Measurements from ENCODE around the gene TMEM161A. TPM values are rescaled to one million over a fixed set of nuclear protein-coding genes. Genes with fewer than 3 reads are reported as not detected.
A peak's percentile ranks its signal among the peaks of the same experiment; 100 is the strongest.
"Not testable (repeated sequence)": the region's sequence is repeated elsewhere in the genome, so short reads cannot be mapped to it uniquely, and the experiment has no call there.

Gene TMEM161A
- total RNA-seq, 2 donors from 2014 or later, result 13.7 to 22.1 TPM

GRCh38 chr19:19106056-19106551 is 32.2 kb downstream of the TMEM161A start:
- 61 to 86% methylated on average over 19 to 25 of the region's 25 CpGs for WGBS, 2 donors
- no peaks in the 10 kb centered on the region for H3K27me3 ChIP-seq
- no peak overlapping the region for H3K4me3 ChIP-seq
- intact Hi-C loops (cut with DNase I), result no loop called here
- TF ChIP-seq POLR2A (IDR thresholded peaks at IDR 0.05) (no peak), CTCF (IDR thresholded peaks at IDR 0.05) (no peak)
- H3K4me1 ChIP-seq, result no peaks in the 10 kb centered on the region
- H3K27ac ChIP-seq, result no peak overlapping the region
- H3K9me3 ChIP-seq, result no peaks in the 10 kb centered on the region
- H3K36me3 ChIP-seq (replicated peaks in 1 of 2; ENCODE audit: insufficient read depth in 1 of 2, low read depth in 2 of 2), result no peaks in the 10 kb centered on the region
- DNase-seq (no peak), ATAC-seq (no peak)

GRCh38 chr19:19105365-19106055 is 32.8 kb downstream of the TMEM161A start:
- no peaks in the 10 kb centered on the region for H3K27me3 ChIP-seq
- H3K27ac ChIP-seq, result no peak overlapping the region
- no peaks in the 10 kb centered on the region for H3K4me1 ChIP-seq
- DNase-seq (peak in 3 of 4 donors; percentile 34 to 50 (median 47)), ATAC-seq (peak; percentile 51)
- intact Hi-C loops (cut with DNase I), result no loop called here
- TF ChIP-seq POLR2A (IDR thresholded peaks at IDR 0.05) (no peak), CTCF (IDR thresholded peaks at IDR 0.05) (no peak)
- H3K36me3 ChIP-seq (replicated peaks in 1 of 2; ENCODE audit: insufficient read depth in 1 of 2, low read depth in 2 of 2), result no peaks in the 10 kb centered on the region
- H3K4me3 ChIP-seq, result no peak overlapping the region
- 68 to 70% methylated on average over 24 to 29 of the region's 36 CpGs for WGBS, 2 donors
- H3K9me3 ChIP-seq, result no peaks in the 10 kb centered on the region

- H3K9me3 ChIP-seq, result no peaks in the 10 kb centered on the region
- H3K4me1 ChIP-seq, result no peaks in the 10 kb centered on the region
- TF ChIP-seq CTCF (IDR thresholded peaks at IDR 0.05) (no peak), POLR2A (IDR thresholded peaks at IDR 0.05) (no peak)
- no peak overlapping the region for H3K27ac ChIP-seq
- no peak overlapping the region for H3K4me3 ChIP-seq
- intact Hi-C loops (cut with DNase I), result no loop called here
- ATAC-seq, result no peak
- WGBS, 2 donors, result 90 to 95% methylated on average over 11 of the region's 11 CpGs
- no peaks in the 10 kb centered on the region for H3K36me3 ChIP-seq (replicated peaks in 1 of 2; ENCODE audit: insufficient read depth in 1 of 2, low read depth in 2 of 2)
- no peaks in the 10 kb centered on the region for H3K27me3 ChIP-seq
- no peak for DNase-seq
These were observed 35.1 kb downstream of the TMEM161A start for GRCh38 chr19:19103167-19103566.

- ATAC-seq, result not testable (repeated sequence)
These were observed 35.7 kb downstream of the TMEM161A start for GRCh38 chr19:19102566-19102965.

GRCh38 chr19:19101540-19101939 is 36.7 kb downstream of the TMEM161A start:
- H3K27ac ChIP-seq, result no peak overlapping the region
- no peak overlapping the region for H3K4me3 ChIP-seq

More at GRCh38 chr19:19102566-19102965, 35.7 kb downstream of the TMEM161A start:
- H3K27me3 ChIP-seq; H3K4me3 ChIP-seq; H3K4me1 ChIP-seq; H3K36me3 ChIP-seq (replicated peaks in 1 of 2; ENCODE audit: insufficient read depth in 1 of 2, low read depth in 2 of 2); intact Hi-C loops (cut with DNase I); H3K9me3 ChIP-seq; DNase-seq; H3K27ac ChIP-seq: not testable (repeated sequence)
- WGBS, 2 donors, result 94 to 97% methylated on average over 10 of the region's 10 CpGs

More at GRCh38 chr19:19101540-19101939, 36.7 kb downstream of the TMEM161A start:
- no peaks in the 10 kb centered on the region for H3K27me3 ChIP-seq
- H3K9me3 ChIP-seq, result no peaks in the 10 kb centered on the region
- H3K36me3 ChIP-seq (replicated peaks in 1 of 2; ENCODE audit: insufficient read depth in 1 of 2, low read depth in 2 of 2), result peaks cover 0 to 2% of the 10 kb centered on the region in 2 donors
- 94 to 100% methylated on average over 3 to 8 of the region's 8 CpGs for WGBS, 2 donors
- H3K4me1 ChIP-seq, result no peaks in the 10 kb centered on the region
- TF ChIP-seq POLR2A (IDR thresholded peaks at IDR 0.05) (no peak), CTCF (IDR thresholded peaks at IDR 0.05) (no peak)
- intact Hi-C loops (cut with DNase I), result no loop called here
- no peak for DNase-seq
- ATAC-seq, result no peak
